CD4-positive, alpha-beta memory T cell (primary cell): ENCODE results near the gene G0S2. TPM values are rescaled to one million over a fixed set of nuclear protein-coding genes. Genes with fewer than 3 reads are reported as not detected.

Experiments used
- CTCF ChIA-PET: fragments of 350-600 bp; sonication (Branson Sonifier 250); formaldehyde crosslinking; loops from one replicate; lab custom pipeline; 2021; ENCODE audit warnings: inconsistent platforms; ENCODE audit not compliant: partially characterized antibody; lab: Charles Lee
- POLR2A ChIA-PET: fragments of 350-600 bp; sonication (Branson Sonifier 250); formaldehyde crosslinking; loops from one replicate; lab custom pipeline; 2021; ENCODE audit not compliant: partially characterized antibody; lab: Charles Lee
- DNase-seq, 5 donors: peaks; one replicate each; pipeline versions ENCODE4 v3.0.0 to v3.0.0-alpha.2; 2020 to 2022; ENCODE audit warnings: mixed read lengths in 1 of 5
- H3K27ac ChIP-seq: one replicate; pipeline ENCODE4 v1.7.0; 2013; ENCODE audit warnings: low read depth, low read length
- H3K27me3 ChIP-seq: 2 replicates; pipeline ENCODE4 v1.7.0; 2013; ENCODE audit warnings: mild to moderate bottlenecking, low read length, moderate library complexity; ENCODE audit not compliant: insufficient read depth
- H3K36me3 ChIP-seq: 2 replicates; pipeline ENCODE4 v1.7.0; 2013; ENCODE audit warnings: mild to moderate bottlenecking, low read length, moderate library complexity; ENCODE audit not compliant: insufficient read depth
- H3K4me1 ChIP-seq: 2 replicates; pipeline ENCODE4 v1.7.0; 2013; ENCODE audit warnings: mild to moderate bottlenecking, low read length, moderate library complexity; ENCODE audit not compliant: insufficient read depth
- H3K4me3 ChIP-seq, 2 donors: one replicate each; pipeline ENCODE4 v1.7.0; 2013; ENCODE audit warnings: low read length in 2 of 2, mild to moderate bottlenecking in 1 of 2
- H3K9me3 ChIP-seq, 2 donors: one replicate each; pipeline ENCODE4 v1.7.0; 2013; ENCODE audit warnings: low read length in 2 of 2, control low read depth in 1 of 2; ENCODE audit not compliant: control insufficient read depth in 1 of 2
- H3K27ac Mint-ChIP-seq, 7 donors: one replicate each; pipeline ENCODE4 v1.8.0; 2020 to 2021; ENCODE audit warnings: mixed read lengths in 7 of 7, mild to moderate bottlenecking in 6 of 7, inconsistent platforms in 3 of 7, moderate library complexity in 3 of 7
- H3K27me3 Mint-ChIP-seq, 2 donors: one replicate each; pipeline ENCODE4 v1.8.0; 2020 to 2021; ENCODE audit warnings: mixed read lengths in 2 of 2
- H3K36me3 Mint-ChIP-seq, 2 donors: one replicate each; pipeline ENCODE4 v1.8.0; 2020 to 2021; ENCODE audit warnings: mixed read lengths in 2 of 2, inconsistent platforms in 1 of 2, mild to moderate bottlenecking in 1 of 2
- H3K4me1 Mint-ChIP-seq, 4 donors: one replicate each; pipeline ENCODE4 v1.8.0; 2020 to 2021; ENCODE audit warnings: mixed read lengths in 4 of 4, mild to moderate bottlenecking in 1 of 4
- H3K4me3 Mint-ChIP-seq, 8 donors: one replicate each; pipeline ENCODE4 v1.8.0; 2020 to 2021; ENCODE audit warnings: mixed read lengths in 8 of 8, mild to moderate bottlenecking in 7 of 8, moderate library complexity in 6 of 8, inconsistent platforms in 3 of 8
- H3K9me3 Mint-ChIP-seq, 8 donors: one replicate each; pipeline ENCODE4 v1.8.0; 2020 to 2021; ENCODE audit warnings: mixed read lengths in 8 of 8, mild to moderate bottlenecking in 5 of 8, inconsistent platforms in 3 of 8, moderate library complexity in 1 of 8
- intact Hi-C: fragments of 100-400 bp; cut with micrococcal nuclease; formaldehyde crosslinking; loops from one replicate; pipeline ENCODE4 v1.15.1; 2023
- polyA plus RNA-seq, 2 donors: library from polyadenylated mRNA; unstranded; fragments of 300-500 nt; fragmentation: Illumina TruSeq; gene quantifications; one replicate each; pipeline ENCODE4 v1.2.3, GENCODE V29; 2021
- total RNA-seq, 2 experiments: library from RNA; stranded (reverse); gene quantifications; one replicate each; pipeline ENCODE4 v1.2.3, GENCODE V29; 2021

The G0S2 gene
- total and polyA plus RNA-seq, 4 experiments from 2014 or later: 0.58 to 2.0 (median 1.2) TPM; not detected in 1

DNA sequence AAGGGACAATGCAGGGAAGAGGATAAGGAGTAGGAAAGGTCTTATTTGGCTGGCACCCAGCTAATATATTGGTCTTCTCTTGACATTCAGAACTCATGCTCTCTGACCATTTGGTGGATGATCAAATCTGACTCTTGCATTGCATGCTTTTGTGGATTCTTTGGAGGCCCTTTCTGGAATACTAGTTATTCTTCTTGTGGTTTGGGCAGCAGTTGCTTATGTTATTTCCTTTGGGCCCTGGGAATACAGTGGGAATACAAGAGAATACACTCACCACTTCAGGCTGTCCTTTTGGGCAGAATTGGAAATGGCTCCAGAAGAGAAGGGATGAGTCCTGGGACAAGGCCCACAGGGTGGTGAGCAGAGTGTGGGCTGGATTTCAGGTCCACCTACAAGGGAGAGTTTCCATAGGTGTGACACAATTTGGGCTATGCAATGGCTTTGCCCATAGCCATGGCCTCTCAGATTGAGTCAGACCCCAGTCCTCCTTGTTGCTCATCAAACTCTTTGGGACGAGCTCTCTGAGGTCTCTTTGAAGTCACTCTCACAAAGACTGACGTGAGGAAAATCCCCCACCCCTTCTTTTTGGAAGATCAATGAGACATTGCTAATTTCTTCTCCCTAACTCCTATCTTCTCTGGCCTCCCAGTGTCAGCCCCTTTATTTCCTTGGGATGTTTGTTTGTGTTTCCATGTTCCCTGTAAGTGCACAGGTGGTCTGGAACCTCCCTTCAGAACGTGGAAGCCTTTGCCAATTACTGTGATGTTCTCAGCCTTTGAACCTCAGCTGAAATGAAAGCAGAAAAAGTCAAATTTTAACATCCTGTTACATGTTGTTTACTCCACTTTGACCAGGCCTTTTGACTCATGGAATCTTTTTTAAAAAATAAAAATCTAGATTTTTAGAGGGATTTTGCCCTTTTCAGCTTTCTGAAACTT lies 48.8 kb downstream of the G0S2 start:
- Histone ChIP-seq H3K27ac (no peak overlapping the region), H3K9me3 (no peaks in the 10 kb centered on the region), H3K27me3 (no peaks in the 10 kb centered on the region), H3K36me3 (no peaks in the 10 kb centered on the region), H3K4me3 (no peak overlapping the region), H3K4me1 (peaks cover 19% of the 10 kb centered on the region)
- peaks cover 11 to 22% (median 14%) of the 10 kb centered on the region in 4 donors for H3K4me1 Mint-ChIP-seq
- H3K9me3 Mint-ChIP-seq: no peaks in the 10 kb centered on the region
- CTCF ChIA-PET: interaction anchor here (0.9 to 3.3 kb wide), 3 partner anchors 11 to 24 kb away, joined by 4 to 18 read pairs (median 4); no protein-coding TSS in a partner anchor
- H3K27ac Mint-ChIP-seq: peak overlapping the region in 5 of 7 donors; percentile 36 to 91 (median 88)
- peaks cover 0 to 8% of the 10 kb centered on the region in 2 donors for H3K36me3 Mint-ChIP-seq
- H3K4me3 Mint-ChIP-seq: peak overlapping the region in 4 of 8 donors; percentile 21 to 72 (median 44)
- DNase-seq: peak in 1 of 5 donors; percentile 5
- intact Hi-C loops: no loop called here
- POLR2A ChIA-PET: interaction anchor here (2.5 kb wide), 1 partner anchor 45 kb away, joined by 11 read pairs; no protein-coding TSS in a partner anchor
- H3K27me3 Mint-ChIP-seq: no peaks in the 10 kb centered on the region

Other genes with a start within 250 kb of the G0S2 start
- not detected for gene CAMK1G, start 91.7 kb upstream of the G0S2 start, total RNA-seq
- gene CAMK1G, start 91.7 kb upstream of the G0S2 start, polyA plus RNA-seq: not detected
- gene LAMB3, start 23.0 kb upstream of the G0S2 start, total RNA-seq: under 1 TPM; 0.38 to 0.69 TPM
- gene LAMB3, start 23.0 kb upstream of the G0S2 start, polyA plus RNA-seq: under 1 TPM in 1 of 2 donors, not detected in 1; 0.18 TPM
- gene HSD11B1, start 29.4 kb downstream of the G0S2 start, total RNA-seq: under 1 TPM in 1 of 2 experiments, not detected in 1; 0.49 TPM
- gene HSD11B1, start 29.4 kb downstream of the G0S2 start, polyA plus RNA-seq: 1 to 10 TPM; 5.6 to 7.3 TPM
- 100 to 1,000 TPM; 571 to 574 TPM for gene TRAF3IP3, start 80.6 kb downstream of the G0S2 start, total RNA-seq
- gene TRAF3IP3, start 80.6 kb downstream of the G0S2 start, polyA plus RNA-seq: 100 to 1,000 TPM; 435 to 487 TPM
- 1 to 10 TPM; 1.2 TPM for gene C1orf74, start 109.1 kb downstream of the G0S2 start, total RNA-seq
- gene C1orf74, start 109.1 kb downstream of the G0S2 start, polyA plus RNA-seq: under 1 TPM in 1 of 2 donors, not detected in 1; 0.41 TPM
- gene IRF6, start 130.7 kb downstream of the G0S2 start, total RNA-seq: under 1 TPM; 0.15 to 0.50 TPM
- under 1 TPM in 1 of 2 donors, not detected in 1; 0.42 TPM for gene IRF6, start 130.7 kb downstream of the G0S2 start, polyA plus RNA-seq
- 10 to 100 TPM; 13.4 to 13.6 TPM for gene UTP25, start 152.6 kb downstream of the G0S2 start, total RNA-seq
- gene UTP25, start 152.6 kb downstream of the G0S2 start, polyA plus RNA-seq: 1 to 10 TPM; 3.7 to 5.4 TPM